HEK293T (cell line): Measurements from ENCODE around the gene DGAT2.

Source experiments
- CTCF ChIA-PET: fragments of 350-600 bp; formaldehyde crosslinking; extraction: SDS; loops from one replicate; lab custom pipeline; 2021; ENCODE audit warnings: antibody characterized with exemption, inconsistent platforms; lab: Yijun Ruan, JAX
- POLR2A ChIA-PET: fragments of 350-600 bp; formaldehyde crosslinking; extraction: SDS; loops from one replicate; lab custom pipeline; 2020; ENCODE audit warnings: antibody characterized with exemption, inconsistent platforms; lab: Yijun Ruan, JAX
- DNase-seq: peaks from one replicate; pipeline ENCODE4 v3.0.0; 2012; ENCODE audit warnings: mixed read lengths; ENCODE audit errors: extremely low spot score
- ARNT ChIP-seq: fragments of 450-650 bp; IDR thresholded peaks from 2 replicates; pipeline ENCODE4 v1.6.1; 2017; ENCODE audit warnings: mild to moderate bottlenecking
- BHLHE40 ChIP-seq: fragments of 450-650 bp; IDR thresholded peaks from 2 replicates; pipeline ENCODE4 v1.6.1; 2016; ENCODE audit warnings: mild to moderate bottlenecking, moderate library complexity, borderline replicate concordance
- CTBP1 ChIP-seq: fragments of 450-650 bp; IDR thresholded peaks from 2 replicates; pipeline ENCODE4 v1.6.1; 2016; ENCODE audit warnings: borderline replicate concordance
- ELF4 ChIP-seq: fragments of 450-650 bp; IDR thresholded peaks from 2 replicates; pipeline ENCODE4 v1.6.1; 2017; ENCODE audit warnings: antibody characterized with exemption
- FOXA1 ChIP-seq: fragments of 450-650 bp; IDR thresholded peaks from 2 replicates; pipeline ENCODE4 v1.6.1; 2016; ENCODE audit warnings: mild to moderate bottlenecking
- FOXK2 ChIP-seq: fragments of 450-650 bp; IDR thresholded peaks from 2 replicates; pipeline ENCODE4 v1.6.1; 2016; ENCODE audit warnings: mild to moderate bottlenecking
- FOXM1 ChIP-seq: fragments of 450-650 bp; IDR thresholded peaks from 2 replicates; pipeline ENCODE4 v1.6.1; 2017; ENCODE audit warnings: mild to moderate bottlenecking, borderline replicate concordance
- HDGF ChIP-seq: fragments of 450-650 bp; IDR thresholded peaks from 2 replicates; pipeline ENCODE4 v1.6.1; 2017; ENCODE audit warnings: antibody characterized with exemption, borderline replicate concordance
- L3MBTL2 ChIP-seq: fragments of 450-650 bp; conservative IDR thresholded peaks from 2 replicates; pipeline ENCODE4 v1.6.1; 2016; ENCODE audit warnings: mild to moderate bottlenecking
- LEF1 ChIP-seq: fragments of 450-650 bp; IDR thresholded peaks from 2 replicates; pipeline ENCODE4 v1.6.1; 2017; ENCODE audit warnings: mild to moderate bottlenecking, borderline replicate concordance
- NFRKB ChIP-seq: fragments of 450-650 bp; IDR thresholded peaks from 2 replicates; pipeline ENCODE4 v1.6.1; 2016; ENCODE audit warnings: mild to moderate bottlenecking, moderate library complexity
- SP1 ChIP-seq: fragments of 450-650 bp; IDR thresholded peaks from 2 replicates; pipeline ENCODE4 v1.6.1; 2017
- SUZ12 ChIP-seq: fragments of 450-650 bp; IDR thresholded peaks from 2 replicates; pipeline ENCODE4 v1.6.1; 2016; ENCODE audit warnings: mild to moderate bottlenecking
- TARDBP ChIP-seq: fragments of 450-650 bp; IDR thresholded peaks from 2 replicates; pipeline ENCODE4 v1.6.1; 2016
- ZNF384 ChIP-seq: fragments of 450-650 bp; IDR thresholded peaks from 2 replicates; pipeline ENCODE4 v1.6.1; 2016
- TF ChIP-seq, protein P1 (sequence below): fragments of 450-650 bp; IDR thresholded peaks from 2 replicates; pipeline ENCODE4 v1.6.1; 2016

Gene DGAT2

DNA sequence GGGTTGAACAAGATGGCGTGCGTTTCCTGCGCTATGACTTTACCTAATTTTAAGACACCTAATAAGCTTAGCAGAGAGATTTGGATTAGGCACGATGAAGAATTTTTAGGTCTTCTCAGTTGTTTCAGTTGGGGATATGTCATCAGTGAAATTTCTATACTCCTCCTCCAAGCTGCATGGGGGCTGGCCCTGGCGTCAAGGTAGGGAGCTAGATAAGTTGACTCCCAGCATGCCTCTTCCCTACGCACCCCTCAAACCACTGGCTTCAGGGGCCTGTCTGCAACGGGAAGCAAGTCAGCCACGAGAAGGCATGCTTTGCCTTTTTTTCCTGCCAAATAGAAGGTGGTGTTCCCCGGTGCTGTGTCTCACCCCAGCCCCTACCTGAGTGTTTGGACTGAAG lies 13.3 kb downstream of the DGAT2 start:
- DNase-seq: no peak
- ChIA-PET CTCF (no interaction called here), POLR2A (no interaction called here)
- no peak for TF ChIP-seq FOXM1

DNA sequence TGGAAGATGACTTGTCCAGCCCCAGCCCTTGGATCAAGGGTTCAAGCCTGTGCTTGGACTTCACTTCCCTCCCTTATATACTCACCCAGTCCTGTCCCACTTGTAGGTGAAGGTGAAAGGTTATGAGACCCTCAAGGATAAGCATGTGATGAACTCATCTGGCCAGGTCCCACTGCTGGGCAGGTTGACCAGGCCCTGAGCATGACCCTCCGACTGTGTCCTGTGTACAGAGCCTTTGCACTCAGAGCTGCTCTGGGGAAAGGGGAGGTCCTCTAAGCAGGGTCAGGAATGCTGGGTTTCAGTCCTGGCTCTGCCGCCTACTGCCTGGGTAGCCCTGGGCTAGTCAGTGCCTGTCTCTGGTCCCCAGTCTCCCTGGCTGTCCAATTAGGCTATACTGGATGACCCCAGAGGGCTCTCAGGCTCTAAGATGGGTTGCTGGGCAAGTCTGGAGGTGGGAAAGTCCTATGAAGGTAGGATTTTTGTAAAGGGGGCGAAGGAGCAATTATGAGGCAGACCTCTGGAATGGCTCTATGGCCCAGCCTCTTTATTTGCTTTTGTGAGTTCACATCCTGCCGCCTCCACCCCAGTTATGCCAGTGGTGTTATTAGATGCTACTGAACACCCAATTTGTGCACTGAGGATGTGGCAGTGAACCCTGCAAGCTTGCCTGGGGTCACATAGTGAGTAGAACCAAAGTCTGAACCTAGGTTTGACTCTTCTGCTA lies 14.1 kb downstream of the DGAT2 start:
- CTCF ChIA-PET: no interaction called here

GRCh38 chr11:75783416-75784084 lies 15.0 kb downstream of the DGAT2 start:
- no peak for DNase-seq
- ChIA-PET CTCF (no interaction called here), POLR2A (no interaction called here)
- TF ChIP-seq SUZ12 (no peak), FOXA1 (no peak), HDGF (no peak), ELF4 (no peak), NFRKB (no peak), L3MBTL2 (no peak), CTBP1 (no peak), FOXM1 (no peak), ARNT (no peak), TARDBP (no peak), LEF1 (no peak), SP1 (no peak), ZNF384 (no peak), FOXK2 (no peak), BHLHE40 (no peak)
- TF ChIP-seq, protein P1, sequence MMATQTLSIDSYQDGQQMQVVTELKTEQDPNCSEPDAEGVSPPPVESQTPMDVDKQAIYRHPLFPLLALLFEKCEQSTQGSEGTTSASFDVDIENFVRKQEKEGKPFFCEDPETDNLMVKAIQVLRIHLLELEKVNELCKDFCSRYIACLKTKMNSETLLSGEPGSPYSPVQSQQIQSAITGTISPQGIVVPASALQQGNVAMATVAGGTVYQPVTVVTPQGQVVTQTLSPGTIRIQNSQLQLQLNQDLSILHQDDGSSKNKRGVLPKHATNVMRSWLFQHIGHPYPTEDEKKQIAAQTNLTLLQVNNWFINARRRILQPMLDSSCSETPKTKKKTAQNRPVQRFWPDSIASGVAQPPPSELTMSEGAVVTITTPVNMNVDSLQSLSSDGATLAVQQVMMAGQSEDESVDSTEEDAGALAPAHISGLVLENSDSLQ: no peak

More for the DNA sequence above, 14.1 kb downstream of the DGAT2 start:
- POLR2A ChIA-PET: no interaction called here
- TF ChIP-seq CTBP1 (no peak), TARDBP (no peak), HDGF (no peak), FOXK2 (no peak), FOXM1 (no peak), BHLHE40 (no peak)
- TF ChIP-seq, protein P1: no peak
- DNase-seq: no peak

GRCh38 chr11:75784085-75784478 lies 15.5 kb downstream of the DGAT2 start:
- POLR2A ChIA-PET: no interaction called here
- CTCF ChIA-PET: no interaction called here
- no peak for DNase-seq
- no peak for TF ChIP-seq FOXA1
- no peak for TF ChIP-seq L3MBTL2
- TF ChIP-seq SUZ12: no peak
- TF ChIP-seq SP1: no peak
- TF ChIP-seq, protein P1: no peak
- TF ChIP-seq FOXK2: no peak
- TF ChIP-seq BHLHE40: no peak
- no peak for TF ChIP-seq NFRKB
- TF ChIP-seq ELF4: no peak
- no peak for TF ChIP-seq ZNF384
- TF ChIP-seq CTBP1: no peak
- TF ChIP-seq TARDBP: no peak
- TF ChIP-seq LEF1: no peak
- TF ChIP-seq HDGF: no peak
- TF ChIP-seq FOXM1: no peak
- no peak for TF ChIP-seq ARNT

DNA sequence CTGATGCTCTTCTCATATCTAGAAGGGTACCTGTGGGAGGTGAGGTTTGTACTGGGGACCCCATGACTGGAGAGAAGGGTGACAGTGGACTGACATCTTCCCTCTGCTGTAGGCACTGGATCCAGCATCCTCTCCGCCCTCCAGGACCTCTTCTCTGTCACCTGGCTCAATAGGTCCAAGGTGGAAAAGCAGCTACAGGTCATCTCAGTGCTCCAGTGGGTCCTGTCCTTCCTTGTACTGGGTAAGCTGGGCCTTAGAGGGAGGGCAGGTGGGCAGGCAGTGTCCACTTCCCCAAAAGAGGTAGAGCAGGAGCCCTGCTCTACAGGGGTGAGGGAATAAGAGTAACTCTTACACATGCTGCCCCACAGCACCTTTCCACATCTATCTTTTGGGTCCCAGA lies 15.9 kb downstream of the DGAT2 start:
- TF ChIP-seq HDGF (no peak), BHLHE40 (no peak), FOXA1 (no peak), SP1 (no peak), LEF1 (no peak), ARNT (no peak), TARDBP (no peak), CTBP1 (no peak), ZNF384 (no peak), ELF4 (no peak)
- POLR2A ChIA-PET: interaction anchor here (1.1 kb wide), 1 partner anchor 9 kb away, joined by 4 read pairs; no protein-coding TSS in a partner anchor
- CTCF ChIA-PET: no interaction called here
- no peak for DNase-seq

DNA sequence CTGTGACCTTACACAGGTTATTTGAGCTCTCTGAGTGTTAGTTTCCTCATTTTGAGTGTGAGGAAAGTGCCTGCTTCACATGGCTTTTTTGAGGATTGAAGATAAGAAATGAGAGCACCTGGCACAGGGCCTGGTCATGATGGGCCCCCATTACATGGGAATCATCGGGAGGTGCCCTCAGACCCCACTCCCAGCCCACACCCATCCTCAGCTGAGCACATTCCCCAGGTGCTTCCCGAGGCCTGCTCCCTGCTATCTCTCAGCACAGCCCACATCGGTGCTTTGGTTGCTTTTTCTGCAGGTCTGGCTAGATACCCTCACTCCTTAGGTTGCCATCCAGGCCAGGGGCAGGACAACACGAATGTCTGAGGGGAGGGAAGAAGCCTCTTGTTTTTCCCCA lies 16.6 kb downstream of the DGAT2 start:
- POLR2A ChIA-PET: interaction anchor here (1.1 kb wide), 1 partner anchor 8 kb away, joined by 4 read pairs; no protein-coding TSS in a partner anchor
- no peak for DNase-seq
- TF ChIP-seq HDGF (no peak), ELF4 (no peak), NFRKB (no peak), LEF1 (no peak), SUZ12 (no peak), ZNF384 (no peak), CTBP1 (no peak), FOXM1 (no peak), BHLHE40 (no peak), TARDBP (no peak)
- TF ChIP-seq, protein P1: no peak
- CTCF ChIA-PET: no interaction called here
